Measurements from ENCODE around the gene MRTFA. TPM values are rescaled to one million over a fixed set of nuclear protein-coding genes. Genes with fewer than 3 reads are reported as not detected.

Gene MRTFA
- total and polyA plus RNA-seq, 4 donors: 7.5 to 22.0 (median 9.6) TPM

GRCh38 chr22:40535189-40535512 lies 101.4 kb downstream of the MRTFA start:
- Histone ChIP-seq H3K4me3 (ENCODE audit: low read depth in 1 of 3, low read length in 3 of 3) (no peak overlapping the region), H3K4me1 (ENCODE audit: control insufficient read depth in 4 of 4, insufficient read depth in 4 of 4, low read length in 3 of 4) (peaks cover 0 to 2% (median under 1%) of the 10 kb centered on the region in 4 donors), H3K27me3 (ENCODE audit: control insufficient read depth in 4 of 4, insufficient read depth in 4 of 4, low read length in 3 of 4) (no peaks in the 10 kb centered on the region), H3K36me3 (ENCODE audit: control insufficient read depth in 4 of 4, insufficient read depth in 3 of 4, low read depth in 1 of 4, low read length in 3 of 4) (no peaks in the 10 kb centered on the region), H3K9ac (ENCODE audit: low read depth in 1 of 2, low read length in 2 of 2) (no peak overlapping the region), H3K27ac (ENCODE audit: low read depth in 1 of 2, low read length in 2 of 2) (no peak overlapping the region), H3K9me3 (ENCODE audit: control insufficient read depth in 4 of 4, low read length in 3 of 4) (no peaks in the 10 kb centered on the region)
- TF ChIP-seq ATF3 (IDR thresholded peaks at IDR 0.05) (no peak), HNF4G (IDR thresholded peaks at IDR 0.05) (no peak), YY1 (IDR thresholded peaks at IDR 0.05) (no peak), FOXA2 (IDR thresholded peaks at IDR 0.05) (no peak), CTCF (IDR thresholded peaks at IDR 0.05; ENCODE audit: low read depth, low read length, missing input control) (no peak), RXRA (IDR thresholded peaks at IDR 0.05) (no peak), JUND (IDR thresholded peaks at IDR 0.05) (no peak), GABPA (IDR thresholded peaks at IDR 0.05 in 1 of 2, conservative IDR thresholded peaks at IDR 0.05 in 1 of 2) (no peak), REST (IDR thresholded peaks at IDR 0.05) (no peak), NR2F2 (IDR thresholded peaks at IDR 0.05) (no peak), HNF4A (conservative IDR thresholded peaks at IDR 0.05) (no peak), EGR1 (IDR thresholded peaks at IDR 0.05; ENCODE audit: low read depth in 2 of 2) (no peak), ZBTB33 (IDR thresholded peaks at IDR 0.05) (no peak), SP1 (IDR thresholded peaks at IDR 0.05) (no peak), MAX (IDR thresholded peaks at IDR 0.05) (no peak), RAD21 (IDR thresholded peaks at IDR 0.05) (no peak), FOXA1 (IDR thresholded peaks at IDR 0.05) (no peak), TAF1 (conservative IDR thresholded peaks at IDR 0.05) (no peak)
- DNase-seq (ENCODE audit: low spot score): no peak
- WGBS: 66% methylated on average over 2 of the region's 2 CpGs
